K562 (cell line): ENCODE results near the gene ZNF48. TPM values are rescaled to one million over a fixed set of nuclear protein-coding genes. Genes with fewer than 3 reads are reported as not detected.

Experiments used
- ATF1 ChIP-seq, 2 experiments: fragments of 450-650 bp in 1 of 2; IDR thresholded peaks; 2 replicates each; pipeline ENCODE4 v1.6.1; 2016; ENCODE audit warnings: missing compliant biosample characterization in 1 of 2, missing genetic modification characterization in 1 of 2
- ATF2 ChIP-seq: sonication (generic); formaldehyde crosslinking; IDR thresholded peaks from 2 replicates; pipeline ENCODE4 v1.8.1; 2022; ENCODE audit warnings: missing genetic modification reagents
- CSDE1 ChIP-seq, 2 experiments: fragments of 450-650 bp; IDR thresholded peaks; 2 replicates each; pipeline ENCODE4 v1.6.1; 2016; ENCODE audit warnings: mild to moderate bottlenecking in 1 of 2
- FOXM1 ChIP-seq, 2 experiments: fragments of 450-650 bp in 1 of 2; sonication (generic) in 1 of 2; formaldehyde crosslinking in 1 of 2; IDR thresholded peaks; 2 replicates each; pipeline versions ENCODE4 v1.6.1 to v1.9.0; 2017 to 2022; ENCODE audit warnings: low read depth in 2 of 2, mild to moderate bottlenecking in 2 of 2, missing genetic modification reagents in 1 of 2, moderate library complexity in 1 of 2
- L3MBTL2 ChIP-seq: fragments of 450-650 bp; IDR thresholded peaks from 2 replicates; pipeline ENCODE4 v1.6.1; 2016; ENCODE audit warnings: mild to moderate bottlenecking, moderate library complexity
- MEF2D ChIP-seq: conservative IDR thresholded peaks from 2 replicates; pipeline ENCODE4 v1.6.1; 2016; ENCODE audit warnings: low read depth, missing genetic modification characterization, missing compliant biosample characterization
- PPARD ChIP-seq: fragments of 250-450 bp; sonication (Bioruptor Pico); IDR thresholded peaks from 2 replicates; pipeline ENCODE4 v1.8.0; 2022; ENCODE audit warnings: inconsistent platforms, mild to moderate bottlenecking, moderate library complexity
- SIN3A ChIP-seq, 2 experiments: fragments of 150-350 bp in 1 of 2; IDR thresholded peaks; 2 replicates each; pipeline ENCODE4 v1.6.1; 2011 to 2016; ENCODE audit warnings: borderline replicate concordance in 2 of 2, low read depth in 2 of 2, low read length in 2 of 2, mild to moderate bottlenecking in 2 of 2, moderate library complexity in 2 of 2; ENCODE audit not compliant: control insufficient read depth in 1 of 2
- SRF ChIP-seq, 2 experiments: fragments of 250-450, 450-650 bp in 1 of 2; sonication (Bioruptor Pico) in 1 of 2; sonication (generic) in 1 of 2; formaldehyde crosslinking; IDR thresholded peaks; 2 replicates each; pipeline versions ENCODE4 v1.5.0 to v1.5.1; 2020 to 2022; ENCODE audit warnings: mild to moderate bottlenecking in 1 of 2, missing genetic modification reagents in 1 of 2
- SRSF3 ChIP-seq: fragments of 200-400 bp; formaldehyde crosslinking; IDR thresholded peaks from 2 replicates; pipeline ENCODE4 v1.6.1; 2016; ENCODE audit warnings: mild to moderate bottlenecking, low read length, moderate library complexity; ENCODE audit not compliant: insufficient read depth
- ZC3H8 ChIP-seq: fragments of 450-650 bp; IDR thresholded peaks from 2 replicates; pipeline ENCODE4 v1.6.1; 2017
- polyA plus RNA-seq, 8 experiments: library from polyadenylated mRNA; depleted of rRNA in 4 of 8; stranded (reverse) in 5 of 8; unstranded in 3 of 8; fragments of >200 nt; fragmentation: Nextera tagmentation in 2 of 8; fragmentation: Illumina TruSeq in 1 of 8; extraction: Ambion mirVana in 2 of 8; extraction: Trizol in 1 of 8; gene quantifications; 2 replicates each; pipeline versions ENCODE4 v1.2.1 to v1.2.3, GENCODE V29; 2011 to 2014; ENCODE audit warnings: inconsistent platforms in 1 of 8, missing spikeins in 1 of 8
- total RNA-seq, 7 experiments: library from RNA; depleted of rRNA in 6 of 7; stranded (reverse); fragments of >200 nt in 6 of 7; fragmentation: Illumina TruSeq in 2 of 7; extraction: Trizol in 2 of 7; gene quantifications; 2 replicates each; pipeline versions ENCODE4 v1.2.1 to v1.2.3, GENCODE V29; 2011 to 2021; ENCODE audit warnings: low replicate concordance in 1 of 7
- TF ChIP-seq, protein P1 (sequence below): sonication (generic); formaldehyde crosslinking; IDR thresholded peaks from 2 replicates; pipeline ENCODE4 v1.8.0; 2023; ENCODE audit warnings: missing genetic modification reagents, mild to moderate bottlenecking, borderline replicate concordance
- TF ChIP-seq, protein P2 (sequence below): fragments of 150-350 bp; conservative IDR thresholded peaks from 2 replicates; pipeline ENCODE4 v1.6.1; 2014; ENCODE audit warnings: low read length

Gene ZNF48
- total and polyA plus RNA-seq, 9 of the 15 experiments (the other 6 are each of a cell fraction or from before 2014, with no cell fraction given): 0.38 to 11.6 (median 4.7) TPM

GRCh38 chr16:30444231-30445148 is 49.3 kb downstream of the ZNF48 start (continued):
- TF ChIP-seq, protein P1, sequence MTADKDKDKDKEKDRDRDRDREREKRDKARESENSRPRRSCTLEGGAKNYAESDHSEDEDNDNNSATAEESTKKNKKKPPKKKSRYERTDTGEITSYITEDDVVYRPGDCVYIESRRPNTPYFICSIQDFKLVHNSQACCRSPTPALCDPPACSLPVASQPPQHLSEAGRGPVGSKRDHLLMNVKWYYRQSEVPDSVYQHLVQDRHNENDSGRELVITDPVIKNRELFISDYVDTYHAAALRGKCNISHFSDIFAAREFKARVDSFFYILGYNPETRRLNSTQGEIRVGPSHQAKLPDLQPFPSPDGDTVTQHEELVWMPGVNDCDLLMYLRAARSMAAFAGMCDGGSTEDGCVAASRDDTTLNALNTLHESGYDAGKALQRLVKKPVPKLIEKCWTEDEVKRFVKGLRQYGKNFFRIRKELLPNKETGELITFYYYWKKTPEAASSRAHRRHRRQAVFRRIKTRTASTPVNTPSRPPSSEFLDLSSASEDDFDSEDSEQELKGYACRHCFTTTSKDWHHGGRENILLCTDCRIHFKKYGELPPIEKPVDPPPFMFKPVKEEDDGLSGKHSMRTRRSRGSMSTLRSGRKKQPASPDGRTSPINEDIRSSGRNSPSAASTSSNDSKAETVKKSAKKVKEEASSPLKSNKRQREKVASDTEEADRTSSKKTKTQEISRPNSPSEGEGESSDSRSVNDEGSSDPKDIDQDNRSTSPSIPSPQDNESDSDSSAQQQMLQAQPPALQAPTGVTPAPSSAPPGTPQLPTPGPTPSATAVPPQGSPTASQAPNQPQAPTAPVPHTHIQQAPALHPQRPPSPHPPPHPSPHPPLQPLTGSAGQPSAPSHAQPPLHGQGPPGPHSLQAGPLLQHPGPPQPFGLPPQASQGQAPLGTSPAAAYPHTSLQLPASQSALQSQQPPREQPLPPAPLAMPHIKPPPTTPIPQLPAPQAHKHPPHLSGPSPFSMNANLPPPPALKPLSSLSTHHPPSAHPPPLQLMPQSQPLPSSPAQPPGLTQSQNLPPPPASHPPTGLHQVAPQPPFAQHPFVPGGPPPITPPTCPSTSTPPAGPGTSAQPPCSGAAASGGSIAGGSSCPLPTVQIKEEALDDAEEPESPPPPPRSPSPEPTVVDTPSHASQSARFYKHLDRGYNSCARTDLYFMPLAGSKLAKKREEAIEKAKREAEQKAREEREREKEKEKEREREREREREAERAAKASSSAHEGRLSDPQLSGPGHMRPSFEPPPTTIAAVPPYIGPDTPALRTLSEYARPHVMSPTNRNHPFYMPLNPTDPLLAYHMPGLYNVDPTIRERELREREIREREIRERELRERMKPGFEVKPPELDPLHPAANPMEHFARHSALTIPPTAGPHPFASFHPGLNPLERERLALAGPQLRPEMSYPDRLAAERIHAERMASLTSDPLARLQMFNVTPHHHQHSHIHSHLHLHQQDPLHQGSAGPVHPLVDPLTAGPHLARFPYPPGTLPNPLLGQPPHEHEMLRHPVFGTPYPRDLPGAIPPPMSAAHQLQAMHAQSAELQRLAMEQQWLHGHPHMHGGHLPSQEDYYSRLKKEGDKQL (CRISPR knock-in tag): 0 out of 2 replicates have a peak, but pooled peaks have one; percentile 42
- no peak for TF ChIP-seq ATF1 (CRISPR knock-in tag; IDR thresholded peaks at IDR 0.05)
- no peak for TF ChIP-seq ATF1 (tag; IDR thresholded peaks at IDR 0.05)
- no peak for TF ChIP-seq ATF2
- peak in 1 of 2 experiments; percentile 37; a peak in 1 of 4 replicates for TF ChIP-seq SRF (CRISPR knock-in tag; IDR thresholded peaks at IDR 0.05)
- TF ChIP-seq MEF2D: 0 out of 2 replicates have a peak, but pooled peaks have one; percentile 20
- TF ChIP-seq PPARD (CRISPR knock-in tag): no peak
- TF ChIP-seq ZC3H8: no peak
- TF ChIP-seq SIN3A (IDR thresholded peaks at IDR 0.05; ENCODE audit: borderline replicate concordance in 2 of 2, control insufficient read depth in 1 of 2, low read depth in 2 of 2, low read length in 2 of 2): peak in 1 of 2 experiments; percentile 58; a peak in 1 of 4 replicates
- peak; percentile 76 for TF ChIP-seq L3MBTL2
- TF ChIP-seq FOXM1 (IDR thresholded peaks at IDR 0.05; ENCODE audit: low read depth): no peak
- TF ChIP-seq FOXM1 (CRISPR knock-in tag; IDR thresholded peaks at IDR 0.05; ENCODE audit: low read depth): 0 out of 2 replicates have a peak, but pooled peaks have one; percentile 13
- no peak for TF ChIP-seq SRSF3
- 0 out of 4 replicates have a peak, but pooled peaks of 1 of the 2 experiments have one; percentile 45 for TF ChIP-seq CSDE1 (IDR thresholded peaks at IDR 0.05)
- TF ChIP-seq, protein P2, sequence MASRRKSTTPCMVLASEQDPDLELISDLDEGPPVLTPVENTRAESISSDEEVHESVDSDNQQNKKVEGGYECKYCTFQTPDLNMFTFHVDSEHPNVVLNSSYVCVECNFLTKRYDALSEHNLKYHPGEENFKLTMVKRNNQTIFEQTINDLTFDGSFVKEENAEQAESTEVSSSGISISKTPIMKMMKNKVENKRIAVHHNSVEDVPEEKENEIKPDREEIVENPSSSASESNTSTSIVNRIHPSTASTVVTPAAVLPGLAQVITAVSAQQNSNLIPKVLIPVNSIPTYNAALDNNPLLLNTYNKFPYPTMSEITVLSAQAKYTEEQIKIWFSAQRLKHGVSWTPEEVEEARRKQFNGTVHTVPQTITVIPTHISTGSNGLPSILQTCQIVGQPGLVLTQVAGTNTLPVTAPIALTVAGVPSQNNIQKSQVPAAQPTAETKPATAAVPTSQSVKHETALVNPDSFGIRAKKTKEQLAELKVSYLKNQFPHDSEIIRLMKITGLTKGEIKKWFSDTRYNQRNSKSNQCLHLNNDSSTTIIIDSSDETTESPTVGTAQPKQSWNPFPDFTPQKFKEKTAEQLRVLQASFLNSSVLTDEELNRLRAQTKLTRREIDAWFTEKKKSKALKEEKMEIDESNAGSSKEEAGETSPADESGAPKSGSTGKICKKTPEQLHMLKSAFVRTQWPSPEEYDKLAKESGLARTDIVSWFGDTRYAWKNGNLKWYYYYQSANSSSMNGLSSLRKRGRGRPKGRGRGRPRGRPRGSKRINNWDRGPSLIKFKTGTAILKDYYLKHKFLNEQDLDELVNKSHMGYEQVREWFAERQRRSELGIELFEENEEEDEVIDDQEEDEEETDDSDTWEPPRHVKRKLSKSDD: peak; percentile 67; the same call in 1 of the 2 replicates
